Gastrocnemius medialis (tissue), 4 donors: Measurements from ENCODE around the gene BHLHE41.

ENCODE experiments used
- POLR2A ChIP-seq, 2 donors: fragments of 450-650 bp; IDR thresholded peaks; one replicate each; pipeline ENCODE4 v1.6.1; 2017; ENCODE audit warnings: antibody characterized with exemption in 2 of 2, mild to moderate bottlenecking in 2 of 2, moderate library complexity in 2 of 2
- TF ChIP-seq, protein P1 (sequence below), 5 experiments: fragments of 450-650 bp in 3 of 5; fragments of 200-600 bp in 2 of 5; sonication (generic) in 2 of 5; IDR thresholded peaks in 4 of 5; conservative IDR thresholded peaks in 1 of 5; 1 replicate in 4 of 5; 2 replicates in 1 of 5; pipeline ENCODE4 v1.5.1; 2016 to 2019; ENCODE audit warnings: antibody characterized with exemption in 5 of 5, mild to moderate bottlenecking in 3 of 5, moderate library complexity in 3 of 5

DNA sequence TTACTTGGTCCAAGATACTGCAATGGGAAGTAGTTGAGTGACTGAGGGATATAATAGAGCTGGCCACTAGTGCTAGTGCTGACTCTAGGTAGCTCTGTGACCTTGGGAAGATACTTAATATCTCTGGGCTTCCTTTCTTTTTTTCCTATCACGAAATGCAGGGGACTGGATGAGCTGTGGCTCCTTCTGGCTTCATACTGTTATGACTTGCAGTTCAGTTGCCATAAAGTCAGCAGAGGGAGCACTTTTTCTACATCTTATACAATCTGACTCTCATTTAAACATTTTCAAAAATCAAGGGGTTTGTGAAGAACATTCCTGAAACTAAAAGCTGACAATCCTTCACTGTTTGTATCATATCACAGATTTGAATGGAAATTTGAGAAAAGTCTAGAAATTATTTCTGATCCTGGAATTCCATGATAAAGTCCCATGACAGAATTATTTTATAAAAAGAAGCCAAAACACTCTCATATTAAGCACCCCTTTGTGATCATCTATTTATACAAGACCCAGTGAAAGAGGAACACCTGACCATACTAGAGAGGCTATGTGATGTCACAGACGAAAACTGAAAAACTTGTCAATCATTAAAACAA, 5.3 kb downstream of the BHLHE41 start:
- TF ChIP-seq, protein P1, sequence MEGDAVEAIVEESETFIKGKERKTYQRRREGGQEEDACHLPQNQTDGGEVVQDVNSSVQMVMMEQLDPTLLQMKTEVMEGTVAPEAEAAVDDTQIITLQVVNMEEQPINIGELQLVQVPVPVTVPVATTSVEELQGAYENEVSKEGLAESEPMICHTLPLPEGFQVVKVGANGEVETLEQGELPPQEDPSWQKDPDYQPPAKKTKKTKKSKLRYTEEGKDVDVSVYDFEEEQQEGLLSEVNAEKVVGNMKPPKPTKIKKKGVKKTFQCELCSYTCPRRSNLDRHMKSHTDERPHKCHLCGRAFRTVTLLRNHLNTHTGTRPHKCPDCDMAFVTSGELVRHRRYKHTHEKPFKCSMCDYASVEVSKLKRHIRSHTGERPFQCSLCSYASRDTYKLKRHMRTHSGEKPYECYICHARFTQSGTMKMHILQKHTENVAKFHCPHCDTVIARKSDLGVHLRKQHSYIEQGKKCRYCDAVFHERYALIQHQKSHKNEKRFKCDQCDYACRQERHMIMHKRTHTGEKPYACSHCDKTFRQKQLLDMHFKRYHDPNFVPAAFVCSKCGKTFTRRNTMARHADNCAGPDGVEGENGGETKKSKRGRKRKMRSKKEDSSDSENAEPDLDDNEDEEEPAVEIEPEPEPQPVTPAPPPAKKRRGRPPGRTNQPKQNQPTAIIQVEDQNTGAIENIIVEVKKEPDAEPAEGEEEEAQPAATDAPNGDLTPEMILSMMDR (IDR thresholded peaks at IDR 0.05 in 4 of 5, conservative IDR thresholded peaks at IDR 0.05 in 1 of 5): peak in 4 of 5 experiments; percentile 23 to 54 (median 38)
- TF ChIP-seq POLR2A (IDR thresholded peaks at IDR 0.05): no peak
